Heart left ventricle (tissue), 13 donors: ENCODE measurements around the gene PACS2.

Source experiments
- POLR2A ChIP-seq, 2 donors: fragments of 450-650 bp; IDR thresholded peaks; one replicate each; pipeline ENCODE4 v1.6.1; 2017; ENCODE audit warnings: antibody characterized with exemption in 2 of 2, mild to moderate bottlenecking in 2 of 2, moderate library complexity in 2 of 2
- TF ChIP-seq, protein P1 (sequence below), 12 donors: fragments of 200-600 bp; sonication (generic) in 4 of 12; IDR thresholded peaks; one replicate each; pipeline versions ENCODE4 v1.5.0 to v1.8.0; 2018 to 2022; ENCODE audit warnings: antibody characterized with exemption in 12 of 12, mild to moderate bottlenecking in 5 of 12
- donor health status: ischemic (EF 13 %, LVEDD 7.1; RV severe dilation, severe dysfunction).
- donor health status: DM: no; HTN: yes; CAD: no.
- donor health status: DM: no; HTN: no; CAD: no.
- donor health status: ischemic (EF 25% LVEDD 6.9; RV normal size, moderate dysfunction).
- donor health status: ischemic (EF 25% LVEDD 5.7; RV mildly dilated, moderate dysfunction).
- donor health status: ischemic (EF 35%, LVEDD 5.7; RV mildly dilated, moderate dysfunction).
- donor health status: nonischemic (EF 11% LVEDD 7.7; RV severe dilation, severe dysfunction).
- donor health status: DM: yes; HTN: yes; CAD: no.
- donor health status: PGD.
- donor health status: ischemic (EF 29% LVEDD 5.4; RV normal size, mild dysfunction).
- donor health status: nonischemic (EF 23%, LVEDD 6.1; RV moderate dilation, normal function).

DNA sequence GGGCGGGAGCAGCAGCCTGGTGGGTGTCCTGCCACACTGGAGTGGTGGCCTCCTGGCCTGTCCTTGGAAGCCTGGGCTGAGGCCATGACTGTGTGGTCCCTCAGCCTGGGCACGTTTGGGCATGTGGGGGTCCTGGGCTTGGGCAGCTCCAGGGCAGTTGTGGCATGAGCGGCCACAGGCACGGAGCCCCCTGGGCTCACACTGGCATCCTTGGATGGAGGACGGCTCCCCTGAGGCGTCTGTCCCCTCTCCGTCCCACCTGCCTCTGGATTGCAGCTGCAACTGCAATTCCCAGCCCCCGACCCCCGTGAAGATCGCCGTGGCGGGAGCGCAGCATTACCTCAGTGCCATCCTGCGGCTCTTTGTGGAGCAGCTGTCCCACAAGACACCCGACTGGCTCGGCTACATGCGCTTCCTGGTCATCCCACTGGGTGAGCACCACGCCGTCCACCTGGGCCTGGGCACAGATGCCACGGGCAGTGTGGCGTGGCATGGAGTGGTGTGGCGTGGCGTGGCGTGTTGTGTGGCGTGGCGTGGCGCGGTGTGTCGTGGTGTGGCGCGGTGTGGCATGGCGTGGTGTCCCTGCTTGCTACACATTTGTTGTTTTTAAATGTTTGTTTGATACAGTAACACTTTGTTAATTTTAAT lies 68.7 kb downstream of the PACS2 start:
- TF ChIP-seq, protein P1, sequence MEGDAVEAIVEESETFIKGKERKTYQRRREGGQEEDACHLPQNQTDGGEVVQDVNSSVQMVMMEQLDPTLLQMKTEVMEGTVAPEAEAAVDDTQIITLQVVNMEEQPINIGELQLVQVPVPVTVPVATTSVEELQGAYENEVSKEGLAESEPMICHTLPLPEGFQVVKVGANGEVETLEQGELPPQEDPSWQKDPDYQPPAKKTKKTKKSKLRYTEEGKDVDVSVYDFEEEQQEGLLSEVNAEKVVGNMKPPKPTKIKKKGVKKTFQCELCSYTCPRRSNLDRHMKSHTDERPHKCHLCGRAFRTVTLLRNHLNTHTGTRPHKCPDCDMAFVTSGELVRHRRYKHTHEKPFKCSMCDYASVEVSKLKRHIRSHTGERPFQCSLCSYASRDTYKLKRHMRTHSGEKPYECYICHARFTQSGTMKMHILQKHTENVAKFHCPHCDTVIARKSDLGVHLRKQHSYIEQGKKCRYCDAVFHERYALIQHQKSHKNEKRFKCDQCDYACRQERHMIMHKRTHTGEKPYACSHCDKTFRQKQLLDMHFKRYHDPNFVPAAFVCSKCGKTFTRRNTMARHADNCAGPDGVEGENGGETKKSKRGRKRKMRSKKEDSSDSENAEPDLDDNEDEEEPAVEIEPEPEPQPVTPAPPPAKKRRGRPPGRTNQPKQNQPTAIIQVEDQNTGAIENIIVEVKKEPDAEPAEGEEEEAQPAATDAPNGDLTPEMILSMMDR (IDR thresholded peaks at IDR 0.05) = no peak
- TF ChIP-seq POLR2A (IDR thresholded peaks at IDR 0.05) = no peak
